ENCODE results near the gene TUBA4A. TPM values are rescaled to one million over a fixed set of nuclear protein-coding genes. Genes with fewer than 3 reads are reported as not detected.

Gene TUBA4A
- total RNA-seq, 6 experiments from 2014 or later, result 14.9 to 114 (median 35.6) TPM

DNA sequence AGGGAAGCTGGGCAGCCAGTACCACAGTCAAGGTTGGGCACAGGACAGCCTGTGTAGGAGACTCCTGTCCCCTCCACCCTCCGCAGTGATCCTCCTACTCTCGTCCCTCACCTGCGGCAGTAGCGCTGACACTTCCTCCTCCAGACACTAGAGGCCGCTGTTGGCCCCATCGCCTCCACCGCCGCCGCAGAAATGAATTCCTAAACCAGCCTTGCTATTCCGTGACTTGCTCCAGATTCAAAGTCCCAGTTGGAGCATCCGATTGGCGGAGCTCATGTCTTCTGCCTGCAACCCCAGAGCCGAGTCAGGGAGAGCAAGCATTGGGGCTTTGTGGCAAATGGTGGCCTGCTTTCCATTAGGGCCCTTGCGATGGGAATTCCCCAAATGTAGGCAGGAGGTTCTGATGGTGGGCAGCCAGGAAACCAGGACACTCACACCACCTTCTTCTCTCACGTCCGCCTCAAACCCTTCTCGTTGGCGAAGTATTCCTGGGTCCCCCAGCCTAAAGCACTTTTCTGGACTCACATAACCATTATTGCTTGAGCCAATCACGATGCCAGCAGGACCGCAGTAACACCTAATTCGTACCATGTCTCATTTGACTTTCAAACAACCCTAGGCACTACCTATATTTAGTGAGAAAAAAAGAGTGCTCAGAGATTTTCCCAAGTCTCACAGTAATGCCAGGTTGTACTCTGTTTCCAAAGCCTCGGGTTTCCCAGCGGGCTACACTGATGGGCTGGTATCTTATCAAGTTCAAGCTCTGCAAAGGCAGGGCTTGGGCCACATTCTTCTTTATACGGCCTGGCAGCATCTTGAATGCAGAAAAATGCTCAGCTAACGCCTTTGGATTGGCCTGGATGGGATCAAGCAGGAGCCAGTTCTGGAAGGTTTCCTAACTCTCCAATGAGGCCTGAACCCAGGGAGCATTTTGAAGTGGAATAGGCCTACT lies 24.3 kb upstream of the TUBA4A start:
- peak overlapping the region in 1 of 3 donors; percentile 28 for H3K4me3 ChIP-seq
- H3K36me3 ChIP-seq, result peaks cover 0 to 23% (median 2%) of the 10 kb centered on the region in 4 donors
- 36% methylated on average over 19 of the region's 25 CpGs for WGBS (ENCODE audit: insufficient coverage, low coverage, low lambda C conversion rate, missing lambda C conversion rate)
- peaks cover 0 to 15% (median 0%) of the 10 kb centered on the region in 4 donors for H3K4me1 ChIP-seq
- no peaks in the 10 kb centered on the region for H3K9me3 ChIP-seq
- TF ChIP-seq POLR2A (IDR thresholded peaks at IDR 0.05), result no peak
- TF ChIP-seq, protein P1, sequence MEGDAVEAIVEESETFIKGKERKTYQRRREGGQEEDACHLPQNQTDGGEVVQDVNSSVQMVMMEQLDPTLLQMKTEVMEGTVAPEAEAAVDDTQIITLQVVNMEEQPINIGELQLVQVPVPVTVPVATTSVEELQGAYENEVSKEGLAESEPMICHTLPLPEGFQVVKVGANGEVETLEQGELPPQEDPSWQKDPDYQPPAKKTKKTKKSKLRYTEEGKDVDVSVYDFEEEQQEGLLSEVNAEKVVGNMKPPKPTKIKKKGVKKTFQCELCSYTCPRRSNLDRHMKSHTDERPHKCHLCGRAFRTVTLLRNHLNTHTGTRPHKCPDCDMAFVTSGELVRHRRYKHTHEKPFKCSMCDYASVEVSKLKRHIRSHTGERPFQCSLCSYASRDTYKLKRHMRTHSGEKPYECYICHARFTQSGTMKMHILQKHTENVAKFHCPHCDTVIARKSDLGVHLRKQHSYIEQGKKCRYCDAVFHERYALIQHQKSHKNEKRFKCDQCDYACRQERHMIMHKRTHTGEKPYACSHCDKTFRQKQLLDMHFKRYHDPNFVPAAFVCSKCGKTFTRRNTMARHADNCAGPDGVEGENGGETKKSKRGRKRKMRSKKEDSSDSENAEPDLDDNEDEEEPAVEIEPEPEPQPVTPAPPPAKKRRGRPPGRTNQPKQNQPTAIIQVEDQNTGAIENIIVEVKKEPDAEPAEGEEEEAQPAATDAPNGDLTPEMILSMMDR (IDR thresholded peaks at IDR 0.05), result peak; percentile 87 to 99 (median 98)
- DNase-seq (peak; percentile 74 to 85 (median 84)), ATAC-seq (peak; percentile 60 to 71 (median 68))
- H3K27me3 ChIP-seq, result no peaks in the 10 kb centered on the region
- intact Hi-C loops (cut with DNase I), result no loop called here
- H3K27ac ChIP-seq, result peak overlapping the region; percentile 95 to 100 (median 99)

DNA sequence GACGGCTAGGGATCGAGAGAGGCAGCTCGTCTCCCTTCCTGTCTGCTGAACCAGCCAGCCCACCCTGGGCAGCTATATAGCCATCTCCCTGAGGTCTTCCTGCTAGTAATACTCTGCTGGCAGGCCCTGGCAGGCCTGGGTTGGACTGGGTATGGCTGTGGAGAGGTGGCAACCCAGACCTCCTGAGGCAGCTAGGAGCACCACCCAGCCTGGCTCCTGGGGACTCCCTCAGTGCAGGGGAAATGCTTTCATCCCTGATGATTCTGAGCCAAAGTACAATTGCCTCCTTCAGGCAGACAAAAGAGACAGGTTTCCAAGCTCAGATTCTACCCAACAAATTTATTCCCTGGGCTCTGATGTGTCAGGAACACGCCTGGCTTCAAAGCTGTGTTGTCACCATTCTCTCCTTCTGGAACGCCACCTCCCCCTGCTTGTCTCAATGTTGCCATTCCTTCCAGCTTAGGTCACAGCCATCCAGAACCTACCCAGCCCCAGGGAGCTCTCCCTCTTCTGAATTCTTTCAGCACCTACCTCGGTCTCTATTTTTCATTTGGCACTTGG lies 20.7 kb upstream of the TUBA4A start:
- Histone ChIP-seq H3K9me3 (no peaks in the 10 kb centered on the region), H3K27me3 (no peaks in the 10 kb centered on the region), H3K4me3 (no peak overlapping the region), H3K36me3 (no peaks in the 10 kb centered on the region), H3K4me1 (peaks cover 0 to 21% (median 4%) of the 10 kb centered on the region in 4 donors), H3K27ac (no peak overlapping the region)
- TF ChIP-seq POLR2A (IDR thresholded peaks at IDR 0.05), result no peak
- TF ChIP-seq, protein P1 (IDR thresholded peaks at IDR 0.05), result no peak
- no peak for ATAC-seq
- 33% methylated on average over 1 of the region's 6 CpGs for WGBS (ENCODE audit: insufficient coverage, low coverage, low lambda C conversion rate, missing lambda C conversion rate)
- intact Hi-C loops (cut with DNase I), result no loop called here
- no peak for DNase-seq

GRCh38 chr2:219273937-219274336 lies 20.2 kb upstream of the TUBA4A start:
- Histone ChIP-seq H3K4me3 (no peak overlapping the region), H3K4me1 (peaks cover 0 to 26% (median 7%) of the 10 kb centered on the region in 4 donors), H3K27me3 (no peaks in the 10 kb centered on the region), H3K36me3 (no peaks in the 10 kb centered on the region), H3K27ac (no peak overlapping the region), H3K9me3 (no peaks in the 10 kb centered on the region)
- WGBS (ENCODE audit: insufficient coverage, low coverage, low lambda C conversion rate, missing lambda C conversion rate), result 29% methylated on average over 1 of the region's 3 CpGs
- intact Hi-C loops (cut with DNase I), result no loop called here
- ATAC-seq (no peak), DNase-seq (no peak)
- TF ChIP-seq, protein P1 (IDR thresholded peaks at IDR 0.05), result no peak
- no peak for TF ChIP-seq POLR2A (IDR thresholded peaks at IDR 0.05)

DNA sequence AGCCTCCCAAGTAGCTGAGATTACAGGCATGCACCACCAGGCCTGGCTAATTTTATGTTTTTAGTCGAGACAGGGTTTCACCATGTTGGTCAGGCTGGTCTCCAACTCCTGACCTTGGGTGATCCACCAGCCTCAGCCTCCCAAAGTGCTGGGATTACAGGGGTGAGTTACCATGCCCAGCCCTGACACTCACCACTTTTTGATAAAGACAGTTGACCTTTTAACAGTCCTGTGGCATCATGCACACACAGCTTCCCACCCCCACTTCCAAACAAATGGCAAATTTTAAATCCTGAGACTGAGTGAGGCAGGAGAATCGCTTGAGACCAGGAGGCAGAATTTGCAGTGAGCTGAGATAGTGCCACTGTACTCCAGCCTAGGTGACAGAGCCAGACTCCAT lies 19.3 kb upstream of the TUBA4A start:
- no peak overlapping the region for H3K27ac ChIP-seq
- DNase-seq, result no peak
- H3K36me3 ChIP-seq, result no peaks in the 10 kb centered on the region
- intact Hi-C loops (cut with DNase I), result no loop called here
- no peak overlapping the region for H3K4me3 ChIP-seq
- no peaks in the 10 kb centered on the region for H3K27me3 ChIP-seq
- peaks cover 0 to 18% (median 8%) of the 10 kb centered on the region in 4 donors for H3K4me1 ChIP-seq
- TF ChIP-seq POLR2A (IDR thresholded peaks at IDR 0.05), result no peak
- TF ChIP-seq, protein P1 (IDR thresholded peaks at IDR 0.05), result no peak
- ATAC-seq, result peak in 1 of 4 donors; percentile 38
- H3K9me3 ChIP-seq, result no peaks in the 10 kb centered on the region
- 72% methylated on average over 2 of the region's 2 CpGs for WGBS (ENCODE audit: insufficient coverage, low coverage, low lambda C conversion rate, missing lambda C conversion rate)
